DOHH2 (cell line): ENCODE data around the gene WBP2.
"Not testable (repeated sequence)": the region's sequence is repeated elsewhere in the genome, so short reads cannot be mapped to it uniquely, and the experiment has no call there.

Source experiments
- H3F3A ChIP-seq: fragments of 200-600 bp; sonication (generic), shearing (Covaris generic); 2 replicates; pipeline ENCODE4 v1.6.0; 2016; ENCODE audit warnings: antibody characterized with exemption, mild to moderate bottlenecking; ENCODE audit not compliant: control insufficient read depth, insufficient read depth
- H3K27ac ChIP-seq: fragments of 200-600 bp; sonication (generic); 2 replicates; pipeline ENCODE4 v1.5.1; 2014; ENCODE audit warnings: low read depth, mild to moderate bottlenecking, low read length, moderate library complexity
- H3K27me3 ChIP-seq: fragments of 200-600 bp; sonication (generic); 2 replicates; pipeline ENCODE4 v1.6.1; 2014; ENCODE audit warnings: mild to moderate bottlenecking, low read length, mixed read lengths; ENCODE audit not compliant: control insufficient read depth
- H3K36me3 ChIP-seq: fragments of 200-600 bp; sonication (generic); 2 replicates; pipeline ENCODE4 v1.6.1; 2014; ENCODE audit warnings: mild to moderate bottlenecking, low read length, moderate library complexity, mixed read lengths; ENCODE audit not compliant: control insufficient read depth
- H3K4me1 ChIP-seq: fragments of 200-600 bp; sonication (generic); 2 replicates; pipeline ENCODE4 v1.6.1; 2014; ENCODE audit warnings: mild to moderate bottlenecking, low read length, mixed read lengths; ENCODE audit not compliant: control insufficient read depth
- H3K4me2 ChIP-seq: fragments of 200-600 bp; sonication (generic); 2 replicates; pipeline ENCODE4 v1.6.0; 2014; ENCODE audit warnings: mild to moderate bottlenecking, low read length, moderate library complexity
- H3K4me3 ChIP-seq: fragments of 200-600 bp; sonication (generic); 2 replicates; pipeline ENCODE4 v1.5.1; 2014; ENCODE audit warnings: mild to moderate bottlenecking, low read length, mixed read lengths
- H3K79me2 ChIP-seq: fragments of 200-600 bp; sonication (generic); 2 replicates; pipeline ENCODE4 v1.6.1; 2014; ENCODE audit warnings: mild to moderate bottlenecking, low read length, mixed read lengths; ENCODE audit not compliant: control insufficient read depth
- H3K9me2 ChIP-seq: fragments of 200-600 bp; sonication (generic); replicated peaks from 2 replicates; pipeline ENCODE4 v1.6.1; 2014; ENCODE audit warnings: mild to moderate bottlenecking, low read length, mixed read lengths; ENCODE audit not compliant: control insufficient read depth
- H3K9me3 ChIP-seq: fragments of 200-600 bp; sonication (generic); 2 replicates; pipeline ENCODE4 v1.6.1; 2014; ENCODE audit warnings: antibody characterized with exemption, low read length, mixed read lengths; ENCODE audit not compliant: control insufficient read depth, insufficient read depth
- H4K20me1 ChIP-seq: fragments of 200-600 bp; sonication (generic); 2 replicates; pipeline ENCODE4 v1.6.0; 2014; ENCODE audit warnings: low read depth, mild to moderate bottlenecking, antibody characterized with exemption, low read length, moderate library complexity; ENCODE audit not compliant: control insufficient read depth, insufficient read depth
- CTCF ChIP-seq: fragments of 200-600 bp; sonication (generic); IDR thresholded peaks from one replicate; pipeline ENCODE4 v1.5.1; 2014; ENCODE audit warnings: antibody characterized with exemption, mild to moderate bottlenecking, low read depth, low read length; ENCODE audit not compliant: poor library complexity, severe bottlenecking
- EZH2phosphoT487 ChIP-seq: fragments of 200-600 bp; sonication (generic); IDR thresholded peaks from 2 replicates; pipeline ENCODE4 v1.6.1; 2017; ENCODE audit warnings: borderline replicate concordance, mild to moderate bottlenecking, antibody characterized with exemption, low read length, moderate library complexity, mixed read lengths

The WBP2 gene

GRCh38 chr17:75853433-75853832, 1.7 kb downstream of the WBP2 start:
- no peak overlapping the region for H3K4me2 ChIP-seq
- H3K36me3 ChIP-seq: peaks cover 23% of the 10 kb centered on the region
- H4K20me1 ChIP-seq: peaks cover 8% of the 10 kb centered on the region; the same call in 1 of the 2 replicates
- peaks cover 32% of the 10 kb centered on the region for H3K4me1 ChIP-seq
- H3K27me3 ChIP-seq: no peaks in the 10 kb centered on the region
- H3F3A ChIP-seq: peaks cover 10% of the 10 kb centered on the region
- peaks cover 25% of the 10 kb centered on the region for H3K79me2 ChIP-seq
- no peak overlapping the region for H3K27ac ChIP-seq
- H3K9me2 ChIP-seq: no peaks in the 10 kb centered on the region
- H3K4me3 ChIP-seq: no peak overlapping the region
- no peaks in the 10 kb centered on the region for H3K9me3 ChIP-seq
- no peak for TF ChIP-seq EZH2phosphoT487
- TF ChIP-seq CTCF: no peak

GRCh38 chr17:75851693-75851991, 3.5 kb downstream of the WBP2 start:
- Histone ChIP-seq H3K36me3 (peaks cover 41% of the 10 kb centered on the region), H3K79me2 (peaks cover 24% of the 10 kb centered on the region), H3K4me1 (peaks cover 18% of the 10 kb centered on the region)
- not testable (repeated sequence) for H3K4me2 ChIP-seq, H3K9me3 ChIP-seq, H3K27ac ChIP-seq, H3K4me3 ChIP-seq, H3K9me2 ChIP-seq, H3F3A ChIP-seq, H3K27me3 ChIP-seq, H4K20me1 ChIP-seq

GRCh38 chr17:75850928-75851692, 4.0 kb downstream of the WBP2 start:
- no peak for TF ChIP-seq EZH2phosphoT487
- no peak for TF ChIP-seq CTCF
- Histone ChIP-seq H3K4me1 (peaks cover 13% of the 10 kb centered on the region), H3K27me3 (no peaks in the 10 kb centered on the region), H3K79me2 (peaks cover 18% of the 10 kb centered on the region), H3K9me3 (no peaks in the 10 kb centered on the region), H3K4me3 (no peak overlapping the region), H3K36me3 (peaks cover 46% of the 10 kb centered on the region), H3K4me2 (no peak overlapping the region), H3K27ac (no peak overlapping the region), H3F3A (0 out of 2 replicates have a peak, but pooled peaks cover 2% of the 10 kb centered on the region), H3K9me2 (no peaks in the 10 kb centered on the region), H4K20me1 (peaks cover 8% of the 10 kb centered on the region; the same call in 1 of the 2 replicates)

- Histone ChIP-seq H3K9me2 (no peaks in the 10 kb centered on the region), H3K79me2 (peaks cover 14% of the 10 kb centered on the region), H3K4me3 (no peak overlapping the region), H3K27me3 (no peaks in the 10 kb centered on the region), H3K4me2 (no peak overlapping the region), H3K36me3 (peaks cover 50% of the 10 kb centered on the region), H3K27ac (no peak overlapping the region), H3F3A (peaks cover 7% of the 10 kb centered on the region; the same call in 1 of the 2 replicates), H4K20me1 (peaks cover 8% of the 10 kb centered on the region; the same call in 1 of the 2 replicates), H3K4me1 (peaks cover 27% of the 10 kb centered on the region), H3K9me3 (no peaks in the 10 kb centered on the region)
- TF ChIP-seq CTCF (no peak), EZH2phosphoT487 (no peak)
Observed at GRCh38 chr17:75849724-75850123, 5.4 kb downstream of the WBP2 start.
